Large intestine (tissue), 3 donors: Measurements from ENCODE around the gene F2RL3. TPM values are rescaled to one million over a fixed set of nuclear protein-coding genes. Genes with fewer than 3 reads are reported as not detected.

Experiments
- DNase-seq, 2 donors: peaks; one replicate each; pipeline versions ENCODE4 v3.0.0 to v3.0.0-alpha.2; 2013
- H3K27ac ChIP-seq: one replicate; pipeline ENCODE4 v1.5.1; 2013; ENCODE audit warnings: low read length
- H3K27me3 ChIP-seq: 2 replicates; pipeline ENCODE4 v1.6.1; 2013; ENCODE audit warnings: low read length; ENCODE audit not compliant: control insufficient read depth, insufficient read depth
- H3K36me3 ChIP-seq: 2 replicates; pipeline ENCODE4 v1.6.1; 2013; ENCODE audit warnings: low read length; ENCODE audit not compliant: control insufficient read depth, insufficient read depth
- H3K4me1 ChIP-seq: one replicate; pipeline ENCODE4 v1.6.1; 2013; ENCODE audit warnings: low read length; ENCODE audit not compliant: control insufficient read depth, insufficient read depth
- H3K4me3 ChIP-seq: one replicate; pipeline ENCODE4 v1.5.1; 2013; ENCODE audit warnings: low read length
- H3K9me3 ChIP-seq: one replicate; pipeline ENCODE4 v1.6.1; 2013; ENCODE audit warnings: mild to moderate bottlenecking, low read depth, low read length, moderate library complexity; ENCODE audit not compliant: control insufficient read depth
- WGBS: methylation state at CpG from one replicate; pipeline ENCODE4 v1.1.5; 2013; ENCODE audit warnings: low lambda C conversion rate; ENCODE audit not compliant: insufficient coverage; 5-methylcytosine and 5-hydroxymethylcytosine counted together
- polyA plus RNA-seq: library from polyadenylated mRNA; unstranded; fragments of 120-200 nt; gene quantifications from one replicate; pipeline ENCODE4 v1.2.1, GENCODE V29; 2013

Gene F2RL3
- polyA plus RNA-seq, 1 donor, result 0.99 TPM

DNA sequence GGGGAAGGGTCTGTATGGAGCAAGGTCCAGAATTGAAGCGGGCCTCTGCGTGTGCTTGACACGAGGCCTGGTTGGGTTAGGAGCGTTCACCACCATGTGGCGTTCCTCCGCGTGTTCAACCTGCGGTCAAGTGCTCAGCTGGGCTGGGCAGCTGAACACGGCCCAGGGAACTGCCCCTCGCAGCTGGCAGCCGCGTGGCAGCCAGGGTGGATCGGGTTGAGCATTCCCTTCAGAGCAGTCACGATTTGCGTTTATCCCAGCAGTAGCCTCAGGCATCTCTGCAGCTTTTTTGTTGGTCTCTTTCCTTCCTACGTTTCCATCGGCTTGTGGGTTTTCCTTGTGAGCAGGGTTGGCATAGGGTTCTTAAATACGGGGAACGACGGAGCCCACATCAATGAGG is 28.7 kb upstream of the F2RL3 start:
- Histone ChIP-seq H3K9me3 (no peaks in the 10 kb centered on the region), H3K27me3 (no peaks in the 10 kb centered on the region), H3K4me3 (no peak overlapping the region), H3K27ac (no peak overlapping the region), H3K36me3 (peaks cover 40% of the 10 kb centered on the region), H3K4me1 (no peaks in the 10 kb centered on the region)
- no peak for DNase-seq
- WGBS, result no CpG with 5 or more reads among the region's 20 CpGs

DNA sequence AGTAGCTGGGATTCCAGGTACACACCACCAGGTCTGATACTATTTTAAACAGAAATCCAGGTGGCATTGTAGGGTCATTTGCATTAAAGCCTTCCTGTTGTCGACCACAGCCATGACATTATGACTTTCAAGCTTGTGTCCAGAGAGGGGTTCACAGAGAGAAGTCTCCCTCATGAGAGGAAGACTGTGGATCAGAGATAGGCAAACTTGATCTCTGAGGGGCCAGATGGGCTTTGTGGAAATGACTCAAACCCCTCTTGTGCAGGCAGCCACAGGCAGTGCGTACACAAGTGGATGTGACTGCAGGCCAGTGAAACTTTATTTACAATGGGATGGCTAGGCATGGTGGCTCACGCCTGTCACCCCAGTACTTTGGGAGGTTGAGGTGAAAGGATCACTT is 27.8 kb upstream of the F2RL3 start:
- no peak for DNase-seq
- peaks cover 45% of the 10 kb centered on the region for H3K36me3 ChIP-seq
- no CpG with 5 or more reads among the region's 3 CpGs for WGBS

DNA sequence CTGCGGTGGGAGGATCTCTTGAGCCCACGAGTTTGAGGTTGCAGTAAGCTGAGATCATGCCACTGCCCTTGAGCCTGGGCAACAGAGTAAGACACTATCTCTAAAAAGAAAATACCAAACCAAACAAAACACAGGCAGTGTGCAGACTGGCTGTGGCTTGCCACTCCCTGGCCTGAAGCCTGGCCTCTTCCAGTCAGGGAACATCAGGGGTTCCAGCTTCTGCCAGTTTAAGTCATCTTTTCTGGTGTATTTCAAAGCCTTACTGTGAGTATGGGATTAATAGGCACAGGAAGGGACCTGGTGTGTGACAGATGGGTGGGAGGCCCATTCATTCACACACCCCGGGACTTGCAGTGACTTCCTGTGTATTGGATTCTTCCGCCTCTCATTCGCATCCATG is 27.0 kb upstream of the F2RL3 start:
- H3K27me3 ChIP-seq, result no peaks in the 10 kb centered on the region
- H3K4me1 ChIP-seq, result no peaks in the 10 kb centered on the region
- no CpG with 5 or more reads among the region's 5 CpGs for WGBS
- no peak overlapping the region for H3K4me3 ChIP-seq
- no peaks in the 10 kb centered on the region for H3K9me3 ChIP-seq
- H3K27ac ChIP-seq, result no peak overlapping the region
- no peak for DNase-seq
- peaks cover 50% of the 10 kb centered on the region for H3K36me3 ChIP-seq

More for the DNA sequence above, 27.8 kb upstream of the F2RL3 start:
- H3K4me3 ChIP-seq, result no peak overlapping the region
- H3K4me1 ChIP-seq, result no peaks in the 10 kb centered on the region
- no peaks in the 10 kb centered on the region for H3K27me3 ChIP-seq
- H3K27ac ChIP-seq, result no peak overlapping the region
- H3K9me3 ChIP-seq, result no peaks in the 10 kb centered on the region

DNA sequence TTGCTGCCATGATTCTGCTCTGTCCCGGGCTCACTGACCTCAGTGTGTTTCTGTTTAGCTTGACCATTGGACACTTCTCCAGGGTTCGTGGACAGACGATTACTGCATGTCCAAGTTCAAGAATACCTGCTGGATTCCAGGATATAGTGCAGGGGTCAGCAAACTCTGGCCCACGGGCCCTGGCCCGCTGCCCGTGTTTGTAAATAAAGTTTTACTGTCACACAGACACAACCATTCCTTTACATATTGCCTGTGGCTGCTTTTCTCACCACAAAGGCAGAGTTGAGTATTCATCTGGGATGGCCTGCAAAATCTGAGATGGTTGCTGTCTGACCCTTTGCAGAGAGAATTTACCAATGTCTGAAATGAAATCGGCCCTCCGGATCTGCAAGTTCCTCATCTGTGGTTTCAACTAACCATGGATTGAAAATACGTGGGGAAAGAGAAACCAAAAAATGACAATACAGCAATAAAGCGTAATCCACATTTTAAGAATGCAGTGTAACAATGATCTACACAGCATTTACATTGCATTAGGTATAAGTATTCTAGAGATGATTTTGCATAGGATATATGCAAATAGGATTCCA is 25.9 kb upstream of the F2RL3 start:
- no peak for DNase-seq
- 96% methylated on average over 3 of the region's 10 CpGs for WGBS
- no peaks in the 10 kb centered on the region for H3K4me1 ChIP-seq
- H3K27ac ChIP-seq, result no peak overlapping the region
- peaks cover 57% of the 10 kb centered on the region for H3K36me3 ChIP-seq
- no peaks in the 10 kb centered on the region for H3K9me3 ChIP-seq
- no peak overlapping the region for H3K4me3 ChIP-seq
- H3K27me3 ChIP-seq, result no peaks in the 10 kb centered on the region

DNA sequence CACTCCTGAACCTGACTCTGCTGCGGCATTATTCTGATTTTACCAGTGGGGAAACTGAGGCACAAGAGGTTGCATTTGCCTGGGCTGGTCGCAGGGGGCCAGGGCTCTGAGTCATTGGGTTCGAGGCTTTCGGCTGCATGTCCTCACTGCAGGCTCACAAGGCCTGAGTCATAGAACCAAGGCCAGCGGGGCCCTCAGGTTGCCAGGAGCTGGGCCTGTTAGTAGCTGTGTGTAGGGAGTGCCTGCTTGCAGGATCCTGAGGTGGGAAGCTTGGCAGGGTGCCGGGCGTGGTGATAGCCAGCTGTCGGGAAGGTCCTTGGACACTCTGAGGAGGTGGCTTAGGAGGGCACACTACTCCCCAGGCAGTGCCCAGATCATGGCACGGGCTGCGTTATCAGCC is 21.6 kb upstream of the F2RL3 start:
- no peaks in the 10 kb centered on the region for H3K27me3 ChIP-seq
- no peak overlapping the region for H3K27ac ChIP-seq
- WGBS, result no CpG with 5 or more reads among the region's 10 CpGs
- peaks cover 3% of the 10 kb centered on the region for H3K9me3 ChIP-seq
- H3K4me1 ChIP-seq, result no peaks in the 10 kb centered on the region
- H3K4me3 ChIP-seq, result no peak overlapping the region
- no peak for DNase-seq
- H3K36me3 ChIP-seq, result peaks cover 87% of the 10 kb centered on the region

DNA sequence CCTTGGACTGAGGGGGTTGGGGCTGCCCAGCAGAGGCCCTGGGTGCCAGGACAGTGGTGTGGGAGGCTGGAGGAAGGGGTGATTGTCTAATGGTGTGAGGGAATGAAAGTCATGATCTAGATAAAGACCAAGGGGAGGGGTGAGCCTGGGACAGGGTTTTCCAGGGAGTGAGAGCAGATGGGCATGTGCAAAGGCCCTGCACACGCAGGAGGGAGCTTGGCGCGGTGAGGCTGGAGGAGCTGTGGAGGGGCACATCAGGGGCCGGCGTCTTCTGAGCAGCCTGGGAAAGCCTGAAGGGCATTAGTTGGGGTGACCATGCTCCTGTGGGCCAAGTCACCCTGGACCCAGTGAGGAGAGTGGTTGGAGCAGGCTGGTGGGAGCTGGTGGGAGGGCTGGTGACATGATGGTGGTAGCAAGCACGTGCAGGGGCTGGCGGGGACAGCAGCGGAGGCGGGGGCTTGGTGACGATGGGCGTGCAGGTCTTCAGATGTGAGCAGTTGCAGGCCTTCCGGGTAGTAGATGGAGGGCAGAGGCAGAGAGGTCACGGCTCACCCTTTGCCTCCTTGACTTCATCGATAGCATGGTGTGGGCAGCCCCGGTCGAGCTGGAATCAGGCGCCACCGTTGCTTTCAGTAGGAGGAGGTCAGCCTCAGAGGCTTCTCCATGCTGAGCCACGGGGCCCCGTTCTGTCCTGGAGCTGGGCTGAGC is 20.2 kb upstream of the F2RL3 start:
- Histone ChIP-seq H3K4me3 (no peak overlapping the region), H3K27ac (no peak overlapping the region), H3K9me3 (peaks cover 3% of the 10 kb centered on the region), H3K4me1 (no peaks in the 10 kb centered on the region), H3K36me3 (peaks cover 85% of the 10 kb centered on the region), H3K27me3 (no peaks in the 10 kb centered on the region)
- DNase-seq, result no peak
- WGBS, result no CpG with 5 or more reads among the region's 20 CpGs

DNA sequence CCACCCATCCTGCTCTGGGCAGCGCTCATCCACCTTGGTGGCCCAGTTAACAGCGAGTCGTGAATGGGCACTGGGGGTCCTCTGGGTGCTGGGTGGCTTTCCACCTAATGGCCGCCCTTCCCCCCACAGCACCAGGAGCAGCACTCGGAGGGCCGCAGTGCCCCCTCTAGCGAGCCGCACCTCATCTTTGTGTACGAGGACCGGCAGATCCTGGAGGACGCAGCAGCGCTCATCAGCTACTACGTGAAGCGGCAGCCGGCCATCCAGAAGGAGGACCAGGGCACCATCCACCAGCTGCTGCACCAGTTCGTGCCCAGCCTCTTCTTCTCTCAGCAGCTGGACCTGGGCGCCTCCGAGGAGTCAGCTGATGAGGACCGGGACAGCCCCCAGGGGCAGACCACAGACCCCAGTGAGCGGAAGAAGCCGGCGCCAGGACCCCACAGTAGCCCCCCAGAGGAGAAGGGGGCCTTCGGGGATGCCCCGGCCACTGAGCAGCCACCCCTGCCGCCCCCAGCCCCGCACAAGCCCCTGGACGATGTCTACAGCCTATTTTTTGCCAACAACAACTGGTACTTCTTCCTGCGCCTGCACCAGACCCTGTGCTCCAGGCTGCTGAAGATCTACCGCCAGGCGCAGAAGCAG is 19.3 kb upstream of the F2RL3 start:
- no peaks in the 10 kb centered on the region for H3K27me3 ChIP-seq
- peaks cover 6% of the 10 kb centered on the region for H3K9me3 ChIP-seq
- WGBS, result no CpG with 5 or more reads among the region's 30 CpGs
- no peak overlapping the region for H3K27ac ChIP-seq
- peaks cover 81% of the 10 kb centered on the region for H3K36me3 ChIP-seq
- DNase-seq, result no peak
- no peaks in the 10 kb centered on the region for H3K4me1 ChIP-seq
- no peak overlapping the region for H3K4me3 ChIP-seq

DNA sequence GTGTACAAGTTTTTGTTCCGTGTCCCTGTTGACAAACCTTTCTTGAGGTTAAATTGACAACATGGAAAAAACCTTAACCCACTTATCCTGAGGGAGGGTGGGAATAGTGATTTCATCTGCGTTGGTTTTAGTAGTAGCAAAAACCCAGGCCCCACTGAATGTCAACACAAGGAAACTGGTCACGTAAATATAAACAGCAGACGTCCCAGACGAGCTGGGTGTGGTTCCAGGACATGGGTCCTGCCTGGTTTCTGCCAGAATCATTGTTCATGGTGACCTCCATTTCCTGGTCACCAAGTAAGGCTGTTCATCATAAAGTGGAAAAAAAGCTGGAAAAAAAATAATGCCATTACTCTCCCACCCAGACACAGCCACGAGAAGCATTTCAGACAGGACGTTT is 16.9 kb upstream of the F2RL3 start:
- DNase-seq, result no peak

DNA sequence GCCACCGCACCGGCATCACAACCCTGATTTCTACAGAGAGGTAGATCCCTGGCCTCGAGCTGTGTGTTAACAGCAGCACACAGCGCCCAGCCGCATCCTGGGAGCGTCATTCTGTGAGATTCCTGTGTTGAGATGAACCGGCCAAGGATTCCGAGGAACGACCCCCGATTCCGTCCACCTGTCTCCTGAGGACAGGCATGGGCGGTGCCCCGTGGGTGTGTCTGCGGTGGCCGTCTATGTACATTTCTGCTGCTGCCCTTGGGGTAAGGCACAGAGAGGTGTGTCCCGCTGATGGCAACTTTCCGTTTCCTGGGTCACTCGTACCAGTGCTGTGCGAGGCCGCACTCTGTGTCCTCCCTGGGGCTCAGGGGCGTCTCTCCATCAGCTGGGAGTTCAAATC is 16.1 kb upstream of the F2RL3 start:
- no CpG with 5 or more reads among the region's 21 CpGs for WGBS
- DNase-seq, result no peak
- no peak overlapping the region for H3K4me3 ChIP-seq
- H3K9me3 ChIP-seq, result peaks cover 27% of the 10 kb centered on the region
- H3K36me3 ChIP-seq, result peaks cover 73% of the 10 kb centered on the region
- H3K4me1 ChIP-seq, result no peaks in the 10 kb centered on the region
- H3K27ac ChIP-seq, result no peak overlapping the region
- no peaks in the 10 kb centered on the region for H3K27me3 ChIP-seq

More for the DNA sequence above, 16.9 kb upstream of the F2RL3 start:
- peaks cover 21% of the 10 kb centered on the region for H3K9me3 ChIP-seq
- no peak overlapping the region for H3K27ac ChIP-seq
- no peak overlapping the region for H3K4me3 ChIP-seq
- no CpG with 5 or more reads among the region's 7 CpGs for WGBS
- H3K4me1 ChIP-seq, result no peaks in the 10 kb centered on the region
- no peaks in the 10 kb centered on the region for H3K27me3 ChIP-seq
- peaks cover 73% of the 10 kb centered on the region for H3K36me3 ChIP-seq

DNA sequence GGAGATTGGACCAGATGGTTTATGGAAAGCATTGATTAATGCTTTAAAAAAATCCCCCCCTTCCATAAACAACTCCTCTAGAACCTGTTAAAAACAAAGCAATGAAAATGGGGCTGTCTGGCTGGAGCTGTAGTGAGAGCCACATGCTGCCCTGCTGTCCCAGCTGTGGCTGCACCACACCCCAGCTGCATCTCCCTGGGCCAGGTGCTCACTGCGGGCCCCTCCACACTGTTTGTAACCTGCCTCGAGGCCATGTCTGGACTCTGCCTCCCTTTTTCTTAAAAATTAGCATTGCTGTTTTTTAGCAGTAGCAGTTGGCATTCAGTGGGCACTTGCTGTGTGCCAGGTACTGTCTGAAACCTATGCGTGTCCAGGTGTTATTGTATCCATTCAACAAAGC is 15.2 kb upstream of the F2RL3 start:
- Histone ChIP-seq H3K4me3 (no peak overlapping the region), H3K27me3 (no peaks in the 10 kb centered on the region), H3K4me1 (no peaks in the 10 kb centered on the region), H3K9me3 (peaks cover 36% of the 10 kb centered on the region), H3K36me3 (peaks cover 73% of the 10 kb centered on the region), H3K27ac (no peak overlapping the region)
- no peak for DNase-seq
- WGBS, result no CpG with 5 or more reads among the region's 3 CpGs
